Calu3 (cell line): Measurements from ENCODE around the gene HHAT. TPM values are rescaled to one million over a fixed set of nuclear protein-coding genes. Genes with fewer than 3 reads are reported as not detected.

Source experiments
- BruUV-seq: library from RNA; stranded (reverse); fragments of 400-500 nt; replicated peaks from 2 replicates; lab custom pipeline; 2021; lab: Mats Ljungman, UMichigan
- CTCF ChIA-PET: fragments of 300-600 bp; sonication (Branson Sonifier 250); formaldehyde crosslinking; loops from one replicate; lab custom pipeline; 2022; ENCODE audit warnings: antibody characterized with exemption; lab: Charles Lee
- DNase-seq: peaks from one replicate; pipeline ENCODE4 v3.0.0; 2022
- H3K27ac Mint-ChIP-seq: one replicate; pipeline ENCODE4 v1.8.0; 2022; ENCODE audit warnings: mixed read lengths; ENCODE audit not compliant: unreplicated experiment
- H3K27me3 Mint-ChIP-seq: one replicate; pipeline ENCODE4 v1.8.0; 2022; ENCODE audit warnings: mixed read lengths; ENCODE audit not compliant: unreplicated experiment
- H3K36me3 Mint-ChIP-seq: one replicate; pipeline ENCODE4 v1.8.0; 2022; ENCODE audit warnings: mild to moderate bottlenecking, moderate library complexity, mixed read lengths; ENCODE audit not compliant: insufficient read depth, unreplicated experiment
- H3K4me1 Mint-ChIP-seq: one replicate; pipeline ENCODE4 v1.8.0; 2022; ENCODE audit warnings: mild to moderate bottlenecking, low read depth, mixed read lengths; ENCODE audit not compliant: unreplicated experiment
- H3K4me3 Mint-ChIP-seq: one replicate; pipeline ENCODE4 v1.8.0; 2022; ENCODE audit warnings: mild to moderate bottlenecking, low read depth, moderate library complexity, mixed read lengths; ENCODE audit not compliant: unreplicated experiment
- H3K9me3 Mint-ChIP-seq: one replicate; pipeline ENCODE4 v1.8.0; 2022; ENCODE audit warnings: low read depth, mixed read lengths; ENCODE audit not compliant: unreplicated experiment
- intact Hi-C: fragments of 100-400 bp; cut with micrococcal nuclease; formaldehyde crosslinking; loops from one replicate; pipeline ENCODE4 v1.10.0; 2022; ENCODE audit not compliant: unreplicated experiment
- total RNA-seq: library from RNA; stranded (reverse); gene quantifications from 2 replicates; pipeline ENCODE4 v1.2.3, GENCODE V29; 2022
- TF ChIP-seq, protein P1 (sequence below): fragments of 200-600 bp; IDR thresholded peaks from one replicate; pipeline ENCODE4 v1.8.0; 2022; ENCODE audit warnings: antibody characterized with exemption; ENCODE audit not compliant: unreplicated experiment

HHAT gene
- total RNA-seq, 1 experiment from 2014 or later: 5.8 TPM

DNA sequence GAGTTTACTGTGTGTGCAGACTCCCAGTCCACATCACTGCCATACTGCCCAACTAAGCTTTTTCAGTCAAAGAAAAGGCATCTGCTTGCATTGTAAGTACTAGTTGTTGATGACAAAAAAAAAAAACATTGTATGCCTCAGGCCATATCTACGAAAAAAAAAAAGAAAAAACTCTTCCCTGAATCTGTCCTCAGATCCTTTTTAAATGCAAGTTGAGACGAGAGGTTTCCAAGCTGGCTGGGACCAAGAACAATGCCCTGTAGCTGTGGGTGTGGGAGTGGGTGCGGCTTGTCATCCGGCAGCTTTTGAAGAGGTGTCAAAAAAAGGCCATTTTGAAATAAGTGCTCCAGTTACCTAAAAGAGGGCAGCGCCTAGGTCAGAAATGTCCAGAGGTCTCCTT lies 29.2 kb upstream of the HHAT start:
- no peak for DNase-seq
- Mint-ChIP-seq H3K27me3 (peaks cover 38% of the 10 kb centered on the region), H3K36me3 (no peaks in the 10 kb centered on the region), H3K4me3 (no peak overlapping the region), H3K4me1 (no peaks in the 10 kb centered on the region), H3K9me3 (no peaks in the 10 kb centered on the region), H3K27ac (no peak overlapping the region)
- TF ChIP-seq, protein P1, sequence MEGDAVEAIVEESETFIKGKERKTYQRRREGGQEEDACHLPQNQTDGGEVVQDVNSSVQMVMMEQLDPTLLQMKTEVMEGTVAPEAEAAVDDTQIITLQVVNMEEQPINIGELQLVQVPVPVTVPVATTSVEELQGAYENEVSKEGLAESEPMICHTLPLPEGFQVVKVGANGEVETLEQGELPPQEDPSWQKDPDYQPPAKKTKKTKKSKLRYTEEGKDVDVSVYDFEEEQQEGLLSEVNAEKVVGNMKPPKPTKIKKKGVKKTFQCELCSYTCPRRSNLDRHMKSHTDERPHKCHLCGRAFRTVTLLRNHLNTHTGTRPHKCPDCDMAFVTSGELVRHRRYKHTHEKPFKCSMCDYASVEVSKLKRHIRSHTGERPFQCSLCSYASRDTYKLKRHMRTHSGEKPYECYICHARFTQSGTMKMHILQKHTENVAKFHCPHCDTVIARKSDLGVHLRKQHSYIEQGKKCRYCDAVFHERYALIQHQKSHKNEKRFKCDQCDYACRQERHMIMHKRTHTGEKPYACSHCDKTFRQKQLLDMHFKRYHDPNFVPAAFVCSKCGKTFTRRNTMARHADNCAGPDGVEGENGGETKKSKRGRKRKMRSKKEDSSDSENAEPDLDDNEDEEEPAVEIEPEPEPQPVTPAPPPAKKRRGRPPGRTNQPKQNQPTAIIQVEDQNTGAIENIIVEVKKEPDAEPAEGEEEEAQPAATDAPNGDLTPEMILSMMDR: no peak
- CTCF ChIA-PET: interaction anchor here (0.7 to 0.9 kb wide), 2 partner anchors 58 to 66 kb away, joined by 3 read pairs; no protein-coding TSS in a partner anchor
- intact Hi-C loops: no loop called here
- no TSS peak for BruUV-seq

DNA sequence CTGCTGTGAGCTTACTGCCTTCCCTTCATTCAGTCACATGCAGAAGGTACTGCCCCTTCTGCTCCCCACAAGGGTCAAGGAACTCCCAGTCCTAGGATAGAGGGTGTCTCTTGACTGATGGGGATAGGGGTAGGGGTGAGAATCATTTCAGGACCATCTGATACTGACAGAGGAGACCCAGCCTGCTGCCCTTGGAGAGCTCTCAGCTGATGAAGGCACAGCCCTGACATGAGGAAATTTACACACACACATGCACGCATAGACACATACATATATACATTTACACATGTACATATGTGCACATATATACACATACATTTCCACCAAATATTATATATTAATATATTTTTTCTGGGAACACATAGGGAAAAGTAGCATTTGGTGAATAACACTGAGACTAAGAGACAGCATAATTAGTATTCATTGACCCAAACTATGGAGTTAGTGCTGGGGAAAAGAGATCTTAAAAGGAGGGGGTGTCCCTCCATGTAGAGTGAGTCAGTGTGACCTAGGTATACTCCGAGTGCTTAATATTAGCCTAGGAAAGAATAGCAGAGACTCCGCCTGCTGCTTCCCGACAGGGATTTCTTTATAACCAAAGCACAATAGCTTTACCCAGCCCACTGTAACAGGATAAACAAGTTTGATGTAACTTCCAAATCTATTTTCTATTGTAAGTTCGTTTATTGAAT lies 27.6 kb upstream of the HHAT start:
- Mint-ChIP-seq H3K27ac (no peak overlapping the region), H3K4me1 (no peaks in the 10 kb centered on the region), H3K36me3 (no peaks in the 10 kb centered on the region), H3K27me3 (peaks cover 38% of the 10 kb centered on the region), H3K4me3 (no peak overlapping the region), H3K9me3 (no peaks in the 10 kb centered on the region)
- CTCF ChIA-PET: interaction anchor here (1.3 to 1.8 kb wide), 2 partner anchors 9 to 10 kb away, joined by 5 to 9 read pairs; no protein-coding TSS in a partner anchor
- intact Hi-C loops: no loop called here
- BruUV-seq: no TSS peak
- no peak for DNase-seq
- TF ChIP-seq, protein P1: no peak

DNA sequence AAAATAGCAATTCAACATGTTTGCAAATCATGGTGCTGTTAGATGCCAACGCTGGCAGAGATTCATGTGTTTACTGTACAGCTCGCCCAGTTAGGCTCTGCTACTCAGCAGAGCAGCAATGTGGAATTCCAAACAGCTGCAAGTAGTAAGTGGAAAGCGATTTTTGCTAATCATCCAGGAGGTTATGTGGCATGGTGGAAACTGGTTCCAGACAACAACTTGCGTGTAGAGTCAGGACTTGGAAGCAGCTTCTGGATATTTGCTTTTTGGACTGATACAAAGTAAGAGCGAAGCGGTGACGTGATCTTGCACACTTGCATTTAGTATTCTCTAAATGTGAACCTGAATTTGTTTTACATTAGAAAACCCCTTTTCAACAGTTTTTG lies 27.1 kb upstream of the HHAT start:
- no peaks in the 10 kb centered on the region for H3K36me3 Mint-ChIP-seq
- TF ChIP-seq, protein P1: no peak
- no peak overlapping the region for H3K4me3 Mint-ChIP-seq
- H3K27me3 Mint-ChIP-seq: peaks cover 38% of the 10 kb centered on the region
- H3K4me1 Mint-ChIP-seq: no peaks in the 10 kb centered on the region
- intact Hi-C loops: no loop called here
- no peaks in the 10 kb centered on the region for H3K9me3 Mint-ChIP-seq
- H3K27ac Mint-ChIP-seq: no peak overlapping the region
- no TSS peak for BruUV-seq
- CTCF ChIA-PET: interaction anchor here (1.3 to 1.8 kb wide), 2 partner anchors 9 kb away, joined by 5 to 9 read pairs; no protein-coding TSS in a partner anchor
- no peak for DNase-seq

DNA sequence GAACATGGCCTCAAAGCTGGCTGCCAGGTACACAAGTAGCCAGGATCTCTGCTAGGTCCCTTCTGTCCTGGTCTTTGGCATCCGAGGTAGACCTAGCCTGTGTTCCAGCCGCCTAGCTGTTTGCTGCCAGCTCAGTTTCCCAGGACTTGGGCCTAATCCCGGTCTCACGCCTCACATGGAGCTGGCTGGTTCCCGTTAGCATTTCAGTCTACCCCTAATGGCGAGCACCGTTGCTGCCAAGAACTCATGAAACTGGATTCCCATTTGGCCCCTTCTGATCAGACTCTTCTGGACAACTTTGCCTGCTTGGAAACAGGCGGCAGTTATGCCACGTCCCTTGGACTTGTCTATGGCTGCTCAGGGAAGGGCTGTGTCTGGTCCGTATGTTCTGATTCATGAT lies 26.2 kb upstream of the HHAT start:
- DNase-seq: no peak
- no peaks in the 10 kb centered on the region for H3K36me3 Mint-ChIP-seq
- CTCF ChIA-PET: interaction anchor here (0.6 to 1.8 kb wide), 2 partner anchors 10 to 51 kb away, joined by 4 to 5 read pairs; no protein-coding TSS in a partner anchor
- no peak overlapping the region for H3K27ac Mint-ChIP-seq
- intact Hi-C loops: no loop called here
- H3K27me3 Mint-ChIP-seq: peaks cover 38% of the 10 kb centered on the region
- H3K4me1 Mint-ChIP-seq: no peaks in the 10 kb centered on the region
- TF ChIP-seq, protein P1: no peak
- H3K4me3 Mint-ChIP-seq: no peak overlapping the region
- no peaks in the 10 kb centered on the region for H3K9me3 Mint-ChIP-seq
- no TSS peak for BruUV-seq
